Measurements from ENCODE around the gene ATXN2. TPM values are rescaled to one million over a fixed set of nuclear protein-coding genes. Genes with fewer than 3 reads are reported as not detected.
"Not testable (repeated sequence)": the region's sequence is repeated elsewhere in the genome, so short reads cannot be mapped to it uniquely, and the experiment has no call there.

Gene ATXN2
- total RNA-seq, 4 donors from 2014 or later: 50.3 to 84.3 (median 64.3) TPM

DNA sequence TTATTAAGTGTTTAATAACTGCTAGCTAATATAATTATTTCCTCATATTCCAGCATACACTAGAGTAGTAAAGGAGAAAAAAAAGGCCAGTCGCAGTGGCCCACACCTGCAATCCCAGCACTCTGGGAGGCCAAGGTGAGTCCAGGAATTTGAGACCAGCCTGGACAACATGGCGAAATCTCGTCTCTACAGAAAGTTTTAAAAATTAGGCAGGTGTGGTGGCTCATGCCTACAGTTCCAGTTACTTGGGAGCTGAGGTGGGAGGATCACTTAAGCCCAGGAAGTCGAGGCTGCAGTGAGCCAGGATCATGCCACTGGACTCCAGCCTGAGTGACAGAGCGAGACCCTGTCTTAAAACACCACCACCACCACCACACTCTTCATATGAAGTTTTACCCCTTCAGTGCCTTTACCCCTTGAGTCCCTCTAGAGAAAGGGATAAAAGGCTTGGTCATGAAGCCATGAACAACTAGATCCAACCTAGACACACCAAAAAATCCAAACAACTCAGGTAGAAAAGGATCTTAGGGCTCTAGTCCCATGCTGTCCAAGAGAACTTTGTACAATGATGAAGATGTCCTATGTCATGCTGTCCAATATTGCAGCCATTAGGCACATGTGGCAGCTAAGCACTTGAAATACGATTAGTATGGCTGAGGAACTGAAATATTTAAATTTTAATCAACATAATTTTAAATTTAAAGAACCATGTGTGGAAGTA, 29.6 kb downstream of the ATXN2 start:
- H3K27ac ChIP-seq: no peak overlapping the region
- TF ChIP-seq POLR2A (IDR thresholded peaks at IDR 0.05) (no peak), EP300 (IDR thresholded peaks at IDR 0.05) (no peak)
- TF ChIP-seq, protein P1, sequence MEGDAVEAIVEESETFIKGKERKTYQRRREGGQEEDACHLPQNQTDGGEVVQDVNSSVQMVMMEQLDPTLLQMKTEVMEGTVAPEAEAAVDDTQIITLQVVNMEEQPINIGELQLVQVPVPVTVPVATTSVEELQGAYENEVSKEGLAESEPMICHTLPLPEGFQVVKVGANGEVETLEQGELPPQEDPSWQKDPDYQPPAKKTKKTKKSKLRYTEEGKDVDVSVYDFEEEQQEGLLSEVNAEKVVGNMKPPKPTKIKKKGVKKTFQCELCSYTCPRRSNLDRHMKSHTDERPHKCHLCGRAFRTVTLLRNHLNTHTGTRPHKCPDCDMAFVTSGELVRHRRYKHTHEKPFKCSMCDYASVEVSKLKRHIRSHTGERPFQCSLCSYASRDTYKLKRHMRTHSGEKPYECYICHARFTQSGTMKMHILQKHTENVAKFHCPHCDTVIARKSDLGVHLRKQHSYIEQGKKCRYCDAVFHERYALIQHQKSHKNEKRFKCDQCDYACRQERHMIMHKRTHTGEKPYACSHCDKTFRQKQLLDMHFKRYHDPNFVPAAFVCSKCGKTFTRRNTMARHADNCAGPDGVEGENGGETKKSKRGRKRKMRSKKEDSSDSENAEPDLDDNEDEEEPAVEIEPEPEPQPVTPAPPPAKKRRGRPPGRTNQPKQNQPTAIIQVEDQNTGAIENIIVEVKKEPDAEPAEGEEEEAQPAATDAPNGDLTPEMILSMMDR (IDR thresholded peaks at IDR 0.05): no peak
- no peaks in the 10 kb centered on the region for H3K9me3 ChIP-seq
- no peaks in the 10 kb centered on the region for H3K36me3 ChIP-seq
- no peak for DNase-seq (ENCODE audit: low spot score in 2 of 2)
- no peaks in the 10 kb centered on the region for H3K27me3 ChIP-seq
- peaks cover 0 to 43% (median 2%) of the 10 kb centered on the region in 4 donors for H3K4me1 ChIP-seq
- 90 to 91% methylated on average over 6 of the region's 6 CpGs for WGBS, 2 donors
- no peak overlapping the region for H3K4me3 ChIP-seq

DNA sequence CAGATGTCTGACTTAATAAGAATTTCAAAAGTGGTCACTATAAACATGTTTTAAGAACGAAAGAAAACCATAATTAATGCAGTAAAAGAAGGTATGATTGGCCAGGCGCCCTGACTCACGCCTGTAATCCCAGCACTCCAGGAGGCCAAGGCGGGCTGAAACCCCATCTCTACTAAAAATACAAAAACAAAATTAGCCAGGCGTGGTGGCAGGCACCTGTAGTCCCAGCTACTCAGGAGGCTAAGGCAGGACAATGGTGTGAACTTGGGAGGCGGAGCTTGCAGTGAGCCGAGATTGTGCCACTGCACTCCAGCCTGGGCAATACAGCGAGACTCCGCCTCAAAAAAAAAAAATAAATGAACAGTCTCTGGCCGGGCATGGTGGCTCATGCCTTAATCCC, 38.3 kb downstream of the ATXN2 start:
- H3K4me3 ChIP-seq; H3K27ac ChIP-seq; DNase-seq (ENCODE audit: low spot score in 2 of 2); H3K36me3 ChIP-seq; H3K27me3 ChIP-seq; H3K9me3 ChIP-seq: not testable (repeated sequence)
- WGBS, 2 donors: 85 to 92% methylated on average over 10 of the region's 10 CpGs
- H3K4me1 ChIP-seq: peaks cover 0 to 58% (median 12%) of the 10 kb centered on the region in 4 donors

DNA sequence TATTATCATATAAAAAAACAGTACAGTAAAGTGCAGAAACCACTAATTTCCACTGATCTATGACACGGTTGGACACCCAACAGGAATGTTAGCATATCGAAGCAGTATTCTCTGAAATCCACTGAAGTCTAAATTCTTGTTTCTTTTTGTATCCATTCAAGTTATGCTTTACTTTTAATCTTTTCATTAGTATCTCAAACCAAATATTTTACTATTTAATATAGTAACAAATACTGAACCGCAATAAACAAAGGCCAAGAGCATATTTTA, 41.1 kb downstream of the ATXN2 start:
- 51 to 58% methylated on average over 3 of the region's 3 CpGs for WGBS, 2 donors
- no peak for DNase-seq (ENCODE audit: low spot score in 2 of 2)

DNA sequence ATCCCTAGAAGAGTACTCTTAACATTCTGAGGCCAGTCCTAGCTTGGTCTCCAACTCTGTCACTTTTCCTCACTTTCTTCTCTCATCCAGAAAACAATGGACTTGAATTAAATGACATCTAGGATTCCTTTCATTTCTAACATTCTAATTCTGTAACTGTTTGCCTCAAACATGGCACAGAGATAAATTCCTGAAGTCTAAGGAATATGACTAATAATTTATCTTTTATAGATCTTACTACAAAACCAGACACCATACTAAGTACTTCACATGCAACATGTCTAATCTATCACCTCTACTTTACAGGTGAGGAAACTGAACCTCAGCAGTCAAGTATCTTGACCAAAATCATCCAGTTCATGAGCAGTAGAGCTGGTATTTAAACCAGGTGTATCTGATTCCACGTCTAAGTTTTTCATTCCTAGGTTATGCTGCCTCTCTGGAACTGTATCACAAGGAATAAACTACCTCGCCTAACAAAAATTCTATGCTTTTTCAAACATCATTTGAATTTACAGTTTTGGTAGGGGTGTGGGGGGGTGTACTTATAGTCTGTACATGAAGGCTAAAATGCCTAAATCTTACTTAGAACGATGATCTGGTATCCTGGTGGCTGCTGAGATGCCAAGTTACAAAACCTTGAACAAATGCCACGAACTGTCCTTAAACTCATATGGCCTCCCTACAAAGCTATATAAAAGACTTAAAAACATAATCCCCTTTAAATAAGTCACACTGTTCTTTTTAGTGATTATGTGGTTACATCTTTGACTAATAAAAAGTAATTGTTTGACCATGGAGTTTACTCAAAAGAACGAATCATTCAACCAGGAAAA, 41.6 kb downstream of the ATXN2 start:
- no peak overlapping the region for H3K4me3 ChIP-seq
- TF ChIP-seq EP300 (IDR thresholded peaks at IDR 0.05) (no peak), POLR2A (IDR thresholded peaks at IDR 0.05) (no peak)
- H3K4me1 ChIP-seq: peaks cover 0 to 58% (median 9%) of the 10 kb centered on the region in 4 donors
- 47 to 49% methylated on average over 5 of the region's 5 CpGs for WGBS, 2 donors
- no peaks in the 10 kb centered on the region for H3K27me3 ChIP-seq
- peaks cover 0 to 6% (median 0%) of the 10 kb centered on the region in 3 donors for H3K36me3 ChIP-seq
- H3K27ac ChIP-seq: no peak overlapping the region
- no peak for DNase-seq (ENCODE audit: low spot score in 2 of 2)
- H3K9me3 ChIP-seq: no peaks in the 10 kb centered on the region

More for the DNA sequence above, 41.1 kb downstream of the ATXN2 start:
- no peak for TF ChIP-seq POLR2A (IDR thresholded peaks at IDR 0.05)
- TF ChIP-seq, protein P1 (IDR thresholded peaks at IDR 0.05): no peak
- TF ChIP-seq EP300 (IDR thresholded peaks at IDR 0.05): no peak
- no peaks in the 10 kb centered on the region for H3K27me3 ChIP-seq
- H3K4me1 ChIP-seq: peaks cover 0 to 57% (median 12%) of the 10 kb centered on the region in 4 donors
- no peaks in the 10 kb centered on the region for H3K9me3 ChIP-seq
- H3K36me3 ChIP-seq: peaks cover 0 to 6% (median 0%) of the 10 kb centered on the region in 3 donors
- H3K27ac ChIP-seq: no peak overlapping the region
- H3K4me3 ChIP-seq: no peak overlapping the region

GRCh38 chr12:111556676-111557075, 42.4 kb downstream of the ATXN2 start:
- no peak for DNase-seq (ENCODE audit: low spot score in 2 of 2)
- Histone ChIP-seq H3K27me3 (no peaks in the 10 kb centered on the region), H3K27ac (no peak overlapping the region), H3K36me3 (peaks cover 0 to 4% (median 0%) of the 10 kb centered on the region in 3 donors), H3K9me3 (no peaks in the 10 kb centered on the region), H3K4me1 (peaks cover 0 to 55% (median 5%) of the 10 kb centered on the region in 4 donors), H3K4me3 (no peak overlapping the region)
- TF ChIP-seq, protein P1 (IDR thresholded peaks at IDR 0.05): no peak
- TF ChIP-seq EP300 (IDR thresholded peaks at IDR 0.05): no peak
- TF ChIP-seq POLR2A (IDR thresholded peaks at IDR 0.05): no peak
- 60 to 62% methylated on average over 6 of the region's 6 CpGs for WGBS, 2 donors

DNA sequence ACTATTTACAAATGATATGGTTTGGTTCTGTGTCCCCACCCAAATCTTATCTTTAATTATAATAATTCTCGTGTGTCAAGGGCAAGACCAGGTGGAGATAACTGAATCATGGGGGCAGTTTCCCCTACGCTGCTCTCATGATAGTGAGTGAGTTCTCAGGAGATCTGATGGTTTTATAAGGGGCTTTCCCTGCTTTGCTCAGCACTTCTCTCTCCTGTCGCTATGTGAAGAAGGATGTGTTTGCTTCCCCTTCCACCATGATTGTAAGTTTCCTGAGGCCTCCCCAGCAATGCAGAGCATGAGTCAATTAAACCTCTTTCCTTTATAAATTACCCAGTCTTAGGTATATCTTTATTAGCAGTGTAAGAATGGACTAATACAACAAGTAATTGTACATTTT, 43.8 kb downstream of the ATXN2 start:
- not testable (repeated sequence) for H3K27ac ChIP-seq; H3K9me3 ChIP-seq; DNase-seq (ENCODE audit: low spot score in 2 of 2); H3K27me3 ChIP-seq; H3K4me3 ChIP-seq
- peaks cover 0 to 55% (median 5%) of the 10 kb centered on the region in 4 donors for H3K4me1 ChIP-seq
- peaks cover 0 to 15% (median 0%) of the 10 kb centered on the region in 3 donors for H3K36me3 ChIP-seq
- 90 to 91% methylated on average over 3 of the region's 3 CpGs for WGBS, 2 donors
